HEK293T (cell line): ENCODE data around the gene EXOSC9.
A peak's percentile ranks its signal among the peaks of the same experiment; 100 is the strongest.

ENCODE experiments used
- CTCF ChIA-PET: fragments of 350-600 bp; formaldehyde crosslinking; extraction: SDS; loops from one replicate; lab custom pipeline; 2021; ENCODE audit warnings: antibody characterized with exemption, inconsistent platforms; lab: Yijun Ruan, JAX
- POLR2A ChIA-PET: fragments of 350-600 bp; formaldehyde crosslinking; extraction: SDS; loops from one replicate; lab custom pipeline; 2020; ENCODE audit warnings: antibody characterized with exemption, inconsistent platforms; lab: Yijun Ruan, JAX
- DNase-seq: peaks from one replicate; pipeline ENCODE4 v3.0.0; 2012; ENCODE audit warnings: mixed read lengths; ENCODE audit errors: extremely low spot score
- ARNT ChIP-seq: fragments of 450-650 bp; IDR thresholded peaks from 2 replicates; pipeline ENCODE4 v1.6.1; 2017; ENCODE audit warnings: mild to moderate bottlenecking
- BHLHE40 ChIP-seq: fragments of 450-650 bp; IDR thresholded peaks from 2 replicates; pipeline ENCODE4 v1.6.1; 2016; ENCODE audit warnings: mild to moderate bottlenecking, moderate library complexity, borderline replicate concordance
- CTBP1 ChIP-seq: fragments of 450-650 bp; IDR thresholded peaks from 2 replicates; pipeline ENCODE4 v1.6.1; 2016; ENCODE audit warnings: borderline replicate concordance
- ELF4 ChIP-seq: fragments of 450-650 bp; IDR thresholded peaks from 2 replicates; pipeline ENCODE4 v1.6.1; 2017; ENCODE audit warnings: antibody characterized with exemption
- FOXA1 ChIP-seq: fragments of 450-650 bp; IDR thresholded peaks from 2 replicates; pipeline ENCODE4 v1.6.1; 2016; ENCODE audit warnings: mild to moderate bottlenecking
- FOXK2 ChIP-seq: fragments of 450-650 bp; IDR thresholded peaks from 2 replicates; pipeline ENCODE4 v1.6.1; 2016; ENCODE audit warnings: mild to moderate bottlenecking
- FOXM1 ChIP-seq: fragments of 450-650 bp; IDR thresholded peaks from 2 replicates; pipeline ENCODE4 v1.6.1; 2017; ENCODE audit warnings: mild to moderate bottlenecking, borderline replicate concordance
- HDGF ChIP-seq: fragments of 450-650 bp; IDR thresholded peaks from 2 replicates; pipeline ENCODE4 v1.6.1; 2017; ENCODE audit warnings: antibody characterized with exemption, borderline replicate concordance
- L3MBTL2 ChIP-seq: fragments of 450-650 bp; conservative IDR thresholded peaks from 2 replicates; pipeline ENCODE4 v1.6.1; 2016; ENCODE audit warnings: mild to moderate bottlenecking
- LEF1 ChIP-seq: fragments of 450-650 bp; IDR thresholded peaks from 2 replicates; pipeline ENCODE4 v1.6.1; 2017; ENCODE audit warnings: mild to moderate bottlenecking, borderline replicate concordance
- NFRKB ChIP-seq: fragments of 450-650 bp; IDR thresholded peaks from 2 replicates; pipeline ENCODE4 v1.6.1; 2016; ENCODE audit warnings: mild to moderate bottlenecking, moderate library complexity
- PKNOX1 ChIP-seq: fragments of 450-650 bp; IDR thresholded peaks from 2 replicates; pipeline ENCODE4 v1.6.1; 2016
- SP1 ChIP-seq: fragments of 450-650 bp; IDR thresholded peaks from 2 replicates; pipeline ENCODE4 v1.6.1; 2017
- SUZ12 ChIP-seq: fragments of 450-650 bp; IDR thresholded peaks from 2 replicates; pipeline ENCODE4 v1.6.1; 2016; ENCODE audit warnings: mild to moderate bottlenecking
- TARDBP ChIP-seq: fragments of 450-650 bp; IDR thresholded peaks from 2 replicates; pipeline ENCODE4 v1.6.1; 2016
- ZNF384 ChIP-seq: fragments of 450-650 bp; IDR thresholded peaks from 2 replicates; pipeline ENCODE4 v1.6.1; 2016

EXOSC9 gene

DNA sequence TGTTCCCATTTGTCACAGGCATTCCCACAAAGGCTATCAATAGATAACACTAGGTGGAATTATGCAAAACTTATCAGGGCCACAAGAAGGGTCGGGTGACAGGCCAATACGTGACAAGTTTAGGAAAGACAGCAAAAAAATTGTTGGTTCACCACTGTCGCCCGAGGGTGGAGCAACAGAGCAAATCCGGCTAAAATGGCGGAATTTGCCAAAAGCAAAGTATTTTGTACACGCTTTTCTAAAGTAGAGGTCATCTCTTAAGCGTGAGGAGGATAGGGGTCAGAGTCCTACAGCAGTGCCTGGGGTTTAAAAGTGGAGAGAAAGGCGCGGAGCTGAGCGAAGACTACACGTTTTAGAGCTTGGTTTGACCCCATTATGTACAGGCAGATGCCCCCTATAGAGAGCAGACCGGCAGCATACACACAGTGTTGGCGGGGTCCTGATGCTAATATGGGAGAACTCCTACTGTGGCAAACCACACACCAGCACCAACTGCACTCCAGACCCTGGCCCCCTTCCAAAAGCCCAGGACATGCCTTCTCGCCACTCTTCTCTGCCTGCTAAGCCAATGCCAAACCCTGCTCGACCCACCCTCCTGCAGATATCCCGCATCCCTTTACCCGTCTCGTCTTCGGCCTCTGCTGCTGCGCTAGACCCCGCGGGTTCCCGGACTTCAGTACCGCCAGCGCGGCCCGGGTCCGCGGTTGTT lies 21.8 kb downstream of the EXOSC9 start:
- DNase-seq, result peak; percentile 54
- TF ChIP-seq PKNOX1 (peak; percentile 27; the same call in 1 of the 2 replicates), BHLHE40 (no peak)
- CTCF ChIA-PET, result interaction anchor here (0.7 kb wide), 1 partner anchor 21 kb away, joined by 3 read pairs; no protein-coding TSS in a partner anchor
- POLR2A ChIA-PET, result interaction anchor here (2.0 to 2.8 kb wide), 2 partner anchors 22 to 47 kb away, joined by 5 to 11 read pairs; partner anchors contain the start of genes BBS7 and EXOSC9

DNA sequence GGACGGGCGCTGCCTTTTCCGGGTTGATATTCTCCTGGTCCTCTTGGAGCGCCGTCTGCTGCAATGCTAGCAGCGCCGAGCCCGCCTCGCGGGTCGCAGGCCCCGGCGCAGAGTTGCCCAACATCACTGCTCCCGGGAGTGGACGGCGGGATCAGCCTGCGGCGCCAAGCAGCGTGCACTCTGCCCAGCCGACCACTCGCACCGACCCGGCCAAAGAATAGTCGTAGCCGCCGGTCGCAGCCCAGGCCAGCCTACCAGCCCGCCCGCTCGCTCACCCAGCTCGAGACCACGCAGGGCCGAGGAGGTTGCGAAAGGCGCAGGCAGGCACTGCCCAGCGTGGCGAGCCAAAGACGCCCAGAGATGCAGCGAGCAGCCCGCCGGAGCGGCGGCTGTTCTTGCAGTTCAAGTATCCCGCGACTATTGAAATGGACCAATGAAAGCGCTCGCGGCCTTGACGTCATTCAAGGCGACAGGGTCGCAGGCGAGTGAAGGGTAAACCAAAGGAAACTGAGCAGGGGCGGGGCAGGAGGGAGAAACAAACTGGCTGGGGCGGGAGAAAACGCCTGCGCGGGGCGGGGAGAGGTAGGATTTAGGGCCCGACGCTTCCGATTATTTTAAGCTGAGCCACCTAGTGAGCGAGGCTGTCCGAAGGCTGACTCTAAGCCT lies 22.5 kb downstream of the EXOSC9 start, which contains the start of gene CCNA2:
Gene CCNA2 (minus strand): TSS at position 379 of the 666 bp plus-strand sequence. CDS start 255 bp downstream, at position 124.
- ChIA-PET POLR2A (interaction anchor here (1.5 to 2.8 kb wide), 3 partner anchors 11 to 46 kb away, joined by 5 to 11 read pairs (median 8); partner anchors contain the start of genes BBS7 and EXOSC9), CTCF (no interaction called here)
- peak; percentile 91 for DNase-seq
- TF ChIP-seq CTBP1 (no peak; the same call in 1 of the 2 replicates), SP1 (no peak), NFRKB (no peak), ARNT (no peak), PKNOX1 (peak; percentile 47), FOXK2 (no peak), ZNF384 (no peak), ELF4 (no peak), TARDBP (no peak), FOXM1 (peak; percentile 100), LEF1 (no peak), BHLHE40 (no peak), HDGF (no peak), FOXA1 (no peak), L3MBTL2 (peak; percentile 48; the same call in 1 of the 2 replicates), SUZ12 (no peak)

GRCh38 chr4:121824171-121824527 lies 23.0 kb downstream of the EXOSC9 start:
- no peak for DNase-seq
- CTCF ChIA-PET, result no interaction called here
- TF ChIP-seq HDGF, result no peak
- no peak for TF ChIP-seq ELF4
- no peak for TF ChIP-seq NFRKB
- TF ChIP-seq SUZ12, result no peak
- no peak for TF ChIP-seq PKNOX1
- TF ChIP-seq FOXK2, result no peak
- no peak for TF ChIP-seq L3MBTL2
- no peak for TF ChIP-seq FOXM1
- no peak for TF ChIP-seq CTBP1
- no peak for TF ChIP-seq ARNT
- TF ChIP-seq ZNF384, result no peak
- TF ChIP-seq LEF1, result no peak
- POLR2A ChIA-PET, result interaction anchor here (1.5 to 2.8 kb wide), 3 partner anchors 11 to 45 kb away, joined by 5 to 11 read pairs (median 8); partner anchors contain the start of genes BBS7 and EXOSC9

DNA sequence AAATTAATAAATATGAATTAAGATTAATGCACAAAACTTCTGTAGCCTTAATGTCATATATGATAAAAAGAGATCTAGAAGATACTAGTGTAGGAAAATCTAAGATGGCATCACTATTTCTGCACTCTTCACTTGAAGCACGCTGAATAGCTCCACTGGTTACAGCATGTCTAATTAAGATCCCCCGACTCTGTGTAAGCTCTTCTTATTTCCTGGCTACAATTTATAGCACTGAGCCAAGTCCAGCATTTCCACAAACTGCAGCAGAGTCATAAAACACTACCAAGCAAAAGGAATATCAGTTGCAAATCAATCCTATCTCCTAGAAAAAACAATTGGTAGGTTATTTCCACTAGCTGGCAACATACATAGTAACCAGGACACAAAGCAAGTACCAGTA lies 23.8 kb downstream of the EXOSC9 start:
- ChIA-PET CTCF (no interaction called here), POLR2A (interaction anchor here (1.5 to 2.8 kb wide), 3 partner anchors 10 to 45 kb away, joined by 5 to 11 read pairs (median 8); partner anchors contain the start of genes BBS7 and EXOSC9)
- no peak for TF ChIP-seq LEF1
- TF ChIP-seq PKNOX1, result no peak
- TF ChIP-seq FOXA1, result no peak
- no peak for TF ChIP-seq FOXK2
- no peak for TF ChIP-seq TARDBP
- no peak for TF ChIP-seq CTBP1
- no peak for TF ChIP-seq L3MBTL2
- TF ChIP-seq FOXM1, result no peak
- no peak for TF ChIP-seq HDGF
- no peak for TF ChIP-seq ZNF384
- no peak for TF ChIP-seq ARNT
- TF ChIP-seq ELF4, result no peak
- no peak for TF ChIP-seq NFRKB
- no peak for TF ChIP-seq SUZ12
- no peak for TF ChIP-seq SP1
- DNase-seq, result no peak

DNA sequence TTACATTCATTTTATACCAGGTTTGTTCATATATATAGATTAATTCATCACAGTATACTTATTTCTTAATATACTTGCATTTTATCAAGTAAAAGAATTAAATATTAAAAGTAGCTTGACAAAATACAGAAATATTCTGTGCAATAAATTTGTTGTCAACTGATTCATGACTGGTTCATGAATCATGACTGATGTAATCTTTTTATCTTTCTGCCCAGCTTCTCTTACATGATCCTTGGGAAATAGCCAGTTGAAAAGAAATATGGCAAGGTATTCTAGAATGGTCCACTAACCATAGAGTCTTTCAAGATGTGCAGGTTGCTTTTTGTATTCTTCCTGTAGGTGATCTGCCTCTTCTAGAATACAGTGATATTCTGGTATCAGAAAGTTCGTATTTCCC lies 26.7 kb downstream of the EXOSC9 start:
- ChIA-PET CTCF (no interaction called here), POLR2A (no interaction called here)
- no peak for DNase-seq
- TF ChIP-seq FOXM1 (no peak), ELF4 (no peak), ARNT (no peak), FOXA1 (no peak), NFRKB (no peak), LEF1 (no peak), BHLHE40 (no peak), HDGF (no peak), FOXK2 (no peak)
